MM.1S (cell line): ENCODE measurements around the gene CPN2.

ENCODE experiments used
- EZH2 ChIP-seq: fragments of 300-600 bp; sonication (generic); optimal IDR thresholded peaks from 2 replicates; pipeline ENCODE3; 2017; ENCODE audit warnings: low read depth, mild to moderate bottlenecking, antibody characterized with exemption, low read length, mixed read lengths
- TF ChIP-seq, protein P1 (sequence below): fragments of 300-600 bp; sonication (generic); IDR thresholded peaks from 2 replicates; pipeline ENCODE4 v1.5.1; 2016; ENCODE audit warnings: antibody characterized with exemption, low read length, mixed read lengths

DNA sequence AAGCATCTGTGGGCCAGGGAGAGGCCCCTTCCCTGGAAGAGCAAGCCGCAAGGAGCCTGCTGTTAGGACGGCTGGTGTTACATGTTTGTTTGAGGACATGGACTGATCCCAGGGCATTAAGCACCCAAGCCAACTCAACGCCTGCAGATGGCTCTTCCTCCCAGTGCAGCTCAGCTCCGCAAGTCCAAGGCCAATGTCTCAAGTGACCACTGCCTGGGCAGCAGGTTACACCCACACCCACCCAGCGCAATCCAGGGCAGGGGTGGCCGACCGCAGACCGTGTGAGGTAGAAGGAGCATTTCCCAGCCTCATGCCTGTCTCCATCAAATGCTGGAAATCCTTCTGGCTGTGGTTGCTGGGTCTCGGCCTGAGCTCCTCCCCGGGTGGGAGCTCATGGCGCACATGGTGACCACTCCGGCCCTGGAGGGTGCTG, 33.5 kb upstream of the CPN2 start:
- TF ChIP-seq, protein P1, sequence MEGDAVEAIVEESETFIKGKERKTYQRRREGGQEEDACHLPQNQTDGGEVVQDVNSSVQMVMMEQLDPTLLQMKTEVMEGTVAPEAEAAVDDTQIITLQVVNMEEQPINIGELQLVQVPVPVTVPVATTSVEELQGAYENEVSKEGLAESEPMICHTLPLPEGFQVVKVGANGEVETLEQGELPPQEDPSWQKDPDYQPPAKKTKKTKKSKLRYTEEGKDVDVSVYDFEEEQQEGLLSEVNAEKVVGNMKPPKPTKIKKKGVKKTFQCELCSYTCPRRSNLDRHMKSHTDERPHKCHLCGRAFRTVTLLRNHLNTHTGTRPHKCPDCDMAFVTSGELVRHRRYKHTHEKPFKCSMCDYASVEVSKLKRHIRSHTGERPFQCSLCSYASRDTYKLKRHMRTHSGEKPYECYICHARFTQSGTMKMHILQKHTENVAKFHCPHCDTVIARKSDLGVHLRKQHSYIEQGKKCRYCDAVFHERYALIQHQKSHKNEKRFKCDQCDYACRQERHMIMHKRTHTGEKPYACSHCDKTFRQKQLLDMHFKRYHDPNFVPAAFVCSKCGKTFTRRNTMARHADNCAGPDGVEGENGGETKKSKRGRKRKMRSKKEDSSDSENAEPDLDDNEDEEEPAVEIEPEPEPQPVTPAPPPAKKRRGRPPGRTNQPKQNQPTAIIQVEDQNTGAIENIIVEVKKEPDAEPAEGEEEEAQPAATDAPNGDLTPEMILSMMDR: no peak
- no peak for TF ChIP-seq EZH2
